HCT116 (cell line): ENCODE data around the gene CDCP2. TPM values are rescaled to one million over a fixed set of nuclear protein-coding genes. Genes with fewer than 3 reads are reported as not detected.
A peak's percentile ranks its signal among the peaks of the same experiment; 100 is the strongest.

Experiments used
- ATAC-seq: fragments of 200-7000 bp; cut with Tn5 transposase; 2 replicates; pipeline ENCODE4 v1.9.1; 2020; ENCODE audit warnings: mild to moderate bottlenecking, moderate library complexity
- BruUV-seq: library from RNA; stranded (reverse); fragments of 400-500 nt; replicated peaks from 2 replicates; lab custom pipeline; 2021; lab: Mats Ljungman, UMichigan
- CTCF ChIA-PET: fragments of 300-600 bp; sonication (Branson Sonifier 250); formaldehyde crosslinking; loops from one replicate; lab custom pipeline; 2021; ENCODE audit warnings: antibody characterized with exemption; lab: Charles Lee
- POLR2A ChIA-PET: fragments of 300-600, 350-600 bp; sonication (Branson Sonifier 250); formaldehyde crosslinking; loops from one replicate; lab custom pipeline; 2021; ENCODE audit warnings: antibody characterized with exemption; lab: Charles Lee
- RAD21 ChIA-PET, 2 experiments: fragments of 300-600 bp; sonication (Branson Sonifier 250); formaldehyde crosslinking; loops; one replicate each; lab custom pipeline; 2023; ENCODE audit warnings: low total read pairs in 2 of 2; ENCODE audit not compliant: uncharacterized antibody in 2 of 2, unreplicated experiment in 2 of 2, low non-redundant PET in 1 of 2; lab: Charles Lee
- DNase-seq: peaks from one replicate; pipeline ENCODE4 v3.0.0-alpha.2; 2010; ENCODE audit warnings: low read depth, low spot score
- H2AFZ ChIP-seq: fragments of 200-600 bp; shearing (Covaris generic), sonication (generic); 2 replicates; pipeline ENCODE4 v1.6.1; 2017; ENCODE audit warnings: low read depth, mixed run types, mixed read lengths, antibody characterized with exemption, low read length; ENCODE audit not compliant: poor library complexity, severe bottlenecking
- H3K27ac ChIP-seq: 2 replicates; pipeline ENCODE4 v1.5.1; 2012; ENCODE audit warnings: low read depth, low read length
- H3K27me3 ChIP-seq: fragments of 200-600 bp; sonication (generic); 2 replicates; pipeline ENCODE4 v1.6.1; 2016; ENCODE audit warnings: mixed run types, low read length, mixed read lengths; ENCODE audit not compliant: insufficient read depth
- H3K36me3 ChIP-seq, 2 experiments: fragments of 200-500 bp in 1 of 2; fragments of 200-600 bp in 1 of 2; sonication (Bioruptor generic) in 1 of 2; sonication (generic) in 1 of 2; 2 replicates each; pipeline versions ENCODE4 v1.5.1 to v1.6.1; 2014 to 2016; ENCODE audit warnings: low read length in 2 of 2, inconsistent platforms in 1 of 2, mixed read lengths in 1 of 2, mixed run types in 1 of 2; ENCODE audit not compliant: insufficient read depth in 2 of 2, control insufficient read depth in 1 of 2
- H3K4me1 ChIP-seq, 2 experiments: fragments of 200-600 bp in 1 of 2; sonication (generic) in 1 of 2; 2 replicates each; pipeline versions ENCODE4 v1.5.1 to v1.6.1; 2012 to 2017; ENCODE audit warnings: low read length in 2 of 2, inconsistent platforms in 1 of 2, mild to moderate bottlenecking in 1 of 2, mixed read lengths in 1 of 2, mixed run types in 1 of 2, moderate library complexity in 1 of 2; ENCODE audit not compliant: insufficient read depth in 2 of 2, control insufficient read depth in 1 of 2
- H3K4me2 ChIP-seq: fragments of 200-600 bp; sonication (generic); 2 replicates; pipeline ENCODE4 v1.6.1; 2017; ENCODE audit warnings: mixed run types, low read length, mixed read lengths
- H3K4me3 ChIP-seq, 2 experiments: fragments of 200-600 bp in 1 of 2; sonication (generic) in 1 of 2; replicated peaks in 1 of 2; 2 replicates each; pipeline ENCODE4 v1.5.1; 2011 to 2016; ENCODE audit warnings: low read length in 2 of 2, control low read depth in 1 of 2, low read depth in 1 of 2, mild to moderate bottlenecking in 1 of 2, mixed read lengths in 1 of 2, mixed run types in 1 of 2
- H3K79me2 ChIP-seq: fragments of 200-600 bp; sonication (generic); 2 replicates; pipeline ENCODE4 v1.6.1; 2017; ENCODE audit warnings: mild to moderate bottlenecking, mixed run types, low read length, moderate library complexity, mixed read lengths; ENCODE audit not compliant: insufficient read depth
- H3K9ac ChIP-seq: fragments of 200-600 bp; sonication (generic); 2 replicates; pipeline ENCODE4 v1.6.1; 2016; ENCODE audit warnings: low read length, mixed read lengths
- H3K9me2 ChIP-seq: fragments of 200-600 bp; sonication (generic), shearing (Covaris generic); 2 replicates; pipeline ENCODE4 v1.6.1; 2017; ENCODE audit warnings: mixed run types, mild to moderate bottlenecking, moderate library complexity; ENCODE audit not compliant: insufficient read depth
- H3K9me3 ChIP-seq, 2 experiments: fragments of 200-500 bp in 1 of 2; fragments of 200-600 bp in 1 of 2; sonication (Bioruptor generic) in 1 of 2; sonication (generic) in 1 of 2; 2 replicates each; pipeline ENCODE4 v1.6.1; 2014 to 2017; ENCODE audit warnings: low read length in 2 of 2, mixed read lengths in 2 of 2, inconsistent platforms in 1 of 2, low read depth in 1 of 2, mild to moderate bottlenecking in 1 of 2, mixed run types in 1 of 2, moderate library complexity in 1 of 2; ENCODE audit not compliant: control insufficient read depth in 1 of 2, insufficient read depth in 1 of 2
- H4K20me1 ChIP-seq: fragments of 200-600 bp; sonication (generic), shearing (Covaris generic); 2 replicates; pipeline ENCODE4 v1.6.1; 2017; ENCODE audit warnings: mixed run types, mild to moderate bottlenecking, moderate library complexity; ENCODE audit not compliant: insufficient read depth
- CBX3 ChIP-seq: IDR thresholded peaks from 2 replicates; pipeline ENCODE4 v1.6.1; 2012; ENCODE audit warnings: low read depth
- CEBPB ChIP-seq: IDR thresholded peaks from 2 replicates; pipeline ENCODE4 v1.6.1; 2012; ENCODE audit warnings: low read depth
- EGR1 ChIP-seq: IDR thresholded peaks from 2 replicates; pipeline ENCODE4 v1.6.1; 2012; ENCODE audit warnings: low read depth
- EZH2 ChIP-seq: fragments of 200-600 bp; sonication (generic); IDR thresholded peaks from 2 replicates; pipeline ENCODE4 v1.6.1; 2017; ENCODE audit warnings: antibody characterized with exemption, mixed run types
- EZH2phosphoT487 ChIP-seq: fragments of 200-600 bp; IDR thresholded peaks from 2 replicates; pipeline ENCODE4 v1.6.1; 2018; ENCODE audit warnings: antibody characterized with exemption, borderline replicate concordance
- FOSL1 ChIP-seq: IDR thresholded peaks from 2 replicates; pipeline ENCODE4 v1.6.1; 2012; ENCODE audit warnings: low read depth
- POLR2A ChIP-seq: IDR thresholded peaks from 2 replicates; pipeline ENCODE4 v1.7.0; 2011; ENCODE audit warnings: borderline replicate concordance; ENCODE audit not compliant: insufficient read depth, insufficient read length; ENCODE audit errors: extremely low read depth
- POLR2AphosphoS5 ChIP-seq: IDR thresholded peaks from 2 replicates; pipeline ENCODE4 v1.6.1; 2011; ENCODE audit warnings: mild to moderate bottlenecking, low read depth, low read length, moderate library complexity
- RAD21 ChIP-seq: IDR thresholded peaks from 2 replicates; pipeline ENCODE4 v1.6.1; 2012; ENCODE audit warnings: low read depth, mild to moderate bottlenecking
- REST ChIP-seq: IDR thresholded peaks from 2 replicates; pipeline ENCODE4 v1.6.1; 2012; ENCODE audit warnings: low read depth
- SIN3A ChIP-seq: IDR thresholded peaks from 2 replicates; pipeline ENCODE4 v1.6.1; 2012; ENCODE audit warnings: low read depth
- SP1 ChIP-seq: IDR thresholded peaks from 2 replicates; pipeline ENCODE4 v1.6.1; 2012; ENCODE audit warnings: low read depth
- SRF ChIP-seq: IDR thresholded peaks from 2 replicates; pipeline ENCODE4 v1.6.1; 2012; ENCODE audit warnings: low read depth
- TCF7L2 ChIP-seq: IDR thresholded peaks from 2 replicates; pipeline ENCODE4 v1.7.0; 2011; ENCODE audit warnings: borderline replicate concordance, inconsistent platforms; ENCODE audit not compliant: insufficient read depth, insufficient read length; ENCODE audit errors: extremely low read depth
- YY1 ChIP-seq: IDR thresholded peaks from 2 replicates; pipeline ENCODE4 v1.6.1; 2011; ENCODE audit warnings: low read length, low read depth, moderate library complexity, mild to moderate bottlenecking; ENCODE audit not compliant: insufficient replicate concordance; ENCODE audit errors: extremely low read depth
- ZBTB33 ChIP-seq: IDR thresholded peaks from 2 replicates; pipeline ENCODE4 v1.6.1; 2011; ENCODE audit warnings: mild to moderate bottlenecking, low read length, moderate library complexity; ENCODE audit not compliant: insufficient replicate concordance; ENCODE audit errors: extremely low read depth
- ZFX ChIP-seq: fragments of 450-650 bp; IDR thresholded peaks from 2 replicates; pipeline ENCODE4 v1.6.1; 2017
- intact Hi-C: fragments of 100-400 bp; cut with micrococcal nuclease; formaldehyde crosslinking; loops from 2 replicates; pipeline ENCODE4 v1.10.0; 2022
- total RNA-seq: library from RNA; stranded (reverse); gene quantifications from one replicate; pipeline ENCODE4 v1.2.1, GENCODE V29; 2021; ENCODE audit not compliant: unreplicated experiment
- TF ChIP-seq, protein P1 (sequence below): IDR thresholded peaks from 2 replicates; pipeline ENCODE4 v1.6.1; 2012

The CDCP2 gene
- total RNA-seq, 1 experiment from 2014 or later = 0.22 TPM

GRCh38 chr1:54199765-54200518 is 47.1 kb upstream of the CDCP2 start, which contains the start of the genes CYB5RL and MRPL37:
TSS of gene CYB5RL (minus strand) at chr1:54200030. CDS start at chr1:54195616, 4,414 bp downstream.
TSS of gene MRPL37 (plus strand) at chr1:54200167. CDS start at chr1:54200244, 77 bp downstream.
- Histone ChIP-seq H3K9me2 (no peaks in the 10 kb centered on the region), H3K4me1 (peaks cover 11 to 17% of the 10 kb centered on the region in 2 experiments), H3K27me3 (no peaks in the 10 kb centered on the region), H3K27ac (peak within 1 kb of the TSS; percentile 62), H3K9me3 (no peaks in the 10 kb centered on the region), H2AFZ (peak within 1 kb of the TSS; percentile 67), H3K79me2 (peaks cover 49% of the 10 kb centered on the region), H3K36me3 (peaks cover 9 to 10% of the 10 kb centered on the region in 2 experiments; a peak in 2 of 4 replicates), H3K9ac (peak within 1 kb of the TSS; percentile 90), H3K4me2 (peak within 1 kb of the TSS; percentile 97), H4K20me1 (no peaks in the 10 kb centered on the region), H3K4me3 (peak within 1 kb of the TSS; percentile 81 to 89)
- DNase-seq (peak; percentile 96), ATAC-seq (peak; percentile 98)
- TF ChIP-seq REST (no peak), EZH2phosphoT487 (no peak), FOSL1 (no peak), CEBPB (no peak), POLR2AphosphoS5 (peak; percentile 94), RAD21 (no peak), SRF (no peak; the same call in 1 of the 2 replicates), CBX3 (no peak), SP1 (peak; percentile 97), YY1 (peak; percentile 98), ZBTB33 (no peak), SIN3A (peak; percentile 73), ZFX (peak; percentile 80; the same call in 1 of the 2 replicates), POLR2A (peak; percentile 56), EZH2 (no peak), EGR1 (no peak), TCF7L2 (no peak)
- TF ChIP-seq, protein P1, sequence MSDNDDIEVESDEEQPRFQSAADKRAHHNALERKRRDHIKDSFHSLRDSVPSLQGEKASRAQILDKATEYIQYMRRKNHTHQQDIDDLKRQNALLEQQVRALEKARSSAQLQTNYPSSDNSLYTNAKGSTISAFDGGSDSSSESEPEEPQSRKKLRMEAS = peak; percentile 49; the same call in 1 of the 2 replicates
- ChIA-PET CTCF (interaction anchor here (0.7 to 2.1 kb wide), 4 partner anchors 18 to 339 kb away, joined by 3 to 8 read pairs (median 4); no protein-coding TSS in a partner anchor), RAD21 (interaction anchor here (0.5 to 0.7 kb wide), 2 partner anchors 203 to 515 kb away, joined by 3 to 4 read pairs; no protein-coding TSS in a partner anchor), POLR2A (interaction anchor here (0.7 to 1.3 kb wide), 6 partner anchors 18 to 299 kb away, joined by 3 to 8 read pairs (median 3); no protein-coding TSS in a partner anchor)
- intact Hi-C loops = loop anchor here (5.0 to 10.0 kb wide), 2 partner anchors 205 to 287 kb away; partner anchors contain the start of gene SSBP3
- BruUV-seq = no TSS peak
